ENCODE measurements around the gene LY6G6D. TPM values are rescaled to one million over a fixed set of nuclear protein-coding genes. Genes with fewer than 3 reads are reported as not detected.

LY6G6D gene
- total and polyA plus RNA-seq, 2 of the 13 experiments (the other 11 are each of a cell fraction or from before 2014, with no cell fraction given), result not detected

- TF ChIP-seq ZBTB46 (CRISPR knock-in tag; IDR thresholded peaks at IDR 0.05; ENCODE audit: borderline replicate concordance), result no peak
- peak; percentile 94 for TF ChIP-seq IKZF5 (CRISPR knock-in tag; IDR thresholded peaks at IDR 0.05)
- TF ChIP-seq CSRNP1 (CRISPR knock-in tag; IDR thresholded peaks at IDR 0.05), result peak; percentile 79; the same call in 1 of the 2 replicates
- no peak; the same call in none of the 2 replicates for TF ChIP-seq NFYC (CRISPR knock-in tag; IDR thresholded peaks at IDR 0.05)
- no peak for TF ChIP-seq RFX5 (IDR thresholded peaks at IDR 0.05; ENCODE audit: low read depth, low read length)
- no peak for TF ChIP-seq DNMT3B (CRISPR knock-in tag; conservative IDR thresholded peaks at IDR 0.05)
- peak; percentile 94 for TF ChIP-seq POLR2AphosphoS5 (IDR thresholded peaks at IDR 0.05; ENCODE audit: low read depth, low read length)
- TF ChIP-seq UBTF (CRISPR knock-in tag; IDR thresholded peaks at IDR 0.05), result peak; percentile 64
- TF ChIP-seq ZNF484 (CRISPR knock-in tag; IDR thresholded peaks at IDR 0.05; ENCODE audit: borderline replicate concordance, low read depth), result 0 out of 2 replicates have a peak, but pooled peaks have one; percentile 61
- 0 out of 2 replicates have a peak, but pooled peaks have one; percentile 48 for TF ChIP-seq ZBTB4 (CRISPR knock-in tag; IDR thresholded peaks at IDR 0.05; ENCODE audit: borderline replicate concordance)
- TF ChIP-seq TSC22D2 (CRISPR knock-in tag; IDR thresholded peaks at IDR 0.05; ENCODE audit: borderline replicate concordance), result peak; percentile 55; the same call in 1 of the 2 replicates
- no peak; the same call in 1 of the 2 replicates for TF ChIP-seq NR2F6 (IDR thresholded peaks at IDR 0.05)
- 0 out of 2 replicates have a peak, but pooled peaks have one; percentile 28 for TF ChIP-seq NR2F6 (CRISPR knock-in tag; IDR thresholded peaks at IDR 0.05)
- TF ChIP-seq ZNF770 (CRISPR knock-in tag; IDR thresholded peaks at IDR 0.05), result no peak
- 0 out of 2 replicates have a peak, but pooled peaks have one; percentile 24 for TF ChIP-seq SIX1 (CRISPR knock-in tag; IDR thresholded peaks at IDR 0.05; ENCODE audit: borderline replicate concordance)
Measured at GRCh38 chr6:31736021-31736767, 21.0 kb downstream of the LY6G6D start, which contains the start of gene CLIC1 (continued).

Measured in HepG2 (cell line).